Iris pigment epithelial cell (primary cell): ENCODE measurements around the gene RPS6KA2.

ENCODE experiments used
- DNase-seq: peaks from one replicate; pipeline ENCODE4 v3.0.0-alpha.2; 2011; ENCODE audit warnings: low read depth

RPS6KA2 gene

GRCh38 chr6:166572370-166573261 lies 54.4 kb downstream of the RPS6KA2 start:
- peak; percentile 95 for DNase-seq

DNA sequence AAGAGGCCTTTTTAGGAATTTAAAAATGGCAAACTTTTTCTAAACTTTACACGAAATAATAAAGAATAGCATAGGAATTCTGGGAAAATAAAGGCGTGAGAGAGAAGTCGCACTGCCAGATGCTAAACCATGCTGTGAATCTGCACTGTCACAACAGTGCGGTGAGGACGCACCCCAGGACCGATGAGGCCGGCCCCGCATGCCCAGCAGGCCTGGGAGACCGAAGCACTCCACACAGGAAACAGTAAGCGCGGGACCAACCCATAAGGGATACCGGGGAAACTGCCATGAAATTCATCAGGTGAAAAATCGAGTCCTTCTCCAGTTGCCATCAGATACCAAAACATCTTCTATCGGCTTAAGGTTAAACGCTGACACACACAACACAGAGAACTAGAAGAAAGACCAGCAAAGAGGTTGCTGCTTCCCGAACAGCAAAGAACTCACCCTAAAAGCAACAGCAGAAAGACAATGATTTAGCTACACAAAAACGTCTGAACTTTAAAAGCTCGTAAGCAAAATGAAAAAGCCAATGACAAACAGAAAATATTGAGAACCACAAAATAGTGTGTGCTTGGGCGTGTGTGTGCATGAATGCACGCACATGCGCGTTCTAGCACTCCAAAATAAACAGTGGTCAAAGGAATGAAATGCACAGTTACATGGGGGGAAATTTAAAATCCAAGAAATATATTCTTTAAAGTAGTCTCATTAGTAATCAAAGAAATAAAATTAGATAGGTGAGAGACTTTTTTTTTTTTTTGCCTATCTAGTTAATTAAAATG lies 55.9 kb downstream of the RPS6KA2 start:
- no peak for DNase-seq

- DNase-seq = no peak
Measured at GRCh38 chr6:166569206-166569605, 57.8 kb downstream of the RPS6KA2 start.

- no peak for DNase-seq
Measured at GRCh38 chr6:166567813-166568212, 59.2 kb downstream of the RPS6KA2 start.

GRCh38 chr6:166567107-166567506 lies 59.9 kb downstream of the RPS6KA2 start:
- DNase-seq = peak; percentile 99

GRCh38 chr6:166566026-166567011 lies 60.7 kb downstream of the RPS6KA2 start:
- no peak for DNase-seq

DNA sequence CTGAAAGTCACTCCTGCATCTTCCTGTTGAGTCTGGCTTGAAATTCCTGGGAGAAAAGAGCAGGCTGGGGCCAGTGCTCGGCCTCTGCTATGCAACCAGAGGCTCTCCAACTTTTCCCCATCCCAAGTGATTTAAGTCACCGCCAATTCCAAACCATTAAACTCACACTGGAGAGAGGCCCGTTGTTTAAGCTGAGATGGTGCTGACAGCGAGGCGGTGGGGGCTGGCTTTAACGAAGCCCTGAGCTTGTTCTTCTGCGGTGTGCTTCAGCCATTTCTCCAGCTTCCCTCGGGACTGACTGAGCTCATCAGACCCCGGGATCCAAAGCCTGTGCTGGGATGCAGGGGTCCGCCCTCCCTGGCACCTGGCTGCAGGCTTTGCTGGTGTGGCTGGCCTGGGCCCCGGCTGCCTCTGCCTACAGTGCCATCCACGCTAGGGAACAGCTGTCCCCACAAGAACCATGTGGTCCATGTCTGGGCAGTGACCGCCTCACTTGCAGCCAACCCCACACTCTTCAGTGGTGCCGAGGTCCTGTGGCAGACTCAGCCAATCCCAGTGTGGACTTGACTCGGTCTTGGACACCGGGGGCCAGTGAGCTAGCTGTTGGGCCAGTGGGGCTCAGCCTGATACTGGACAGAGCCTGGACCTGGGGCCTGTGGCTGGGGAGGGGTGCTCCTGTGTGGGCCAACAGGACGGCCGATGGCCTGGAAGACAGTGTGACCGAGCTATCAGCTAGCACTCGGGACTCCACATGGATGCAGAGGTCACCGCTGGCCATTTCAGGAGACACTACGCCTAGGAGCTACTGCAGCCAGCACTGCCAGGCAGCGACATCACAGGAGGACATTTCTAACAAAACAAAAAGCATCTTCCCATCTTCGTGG lies 61.7 kb downstream of the RPS6KA2 start:
- DNase-seq = no peak

DNA sequence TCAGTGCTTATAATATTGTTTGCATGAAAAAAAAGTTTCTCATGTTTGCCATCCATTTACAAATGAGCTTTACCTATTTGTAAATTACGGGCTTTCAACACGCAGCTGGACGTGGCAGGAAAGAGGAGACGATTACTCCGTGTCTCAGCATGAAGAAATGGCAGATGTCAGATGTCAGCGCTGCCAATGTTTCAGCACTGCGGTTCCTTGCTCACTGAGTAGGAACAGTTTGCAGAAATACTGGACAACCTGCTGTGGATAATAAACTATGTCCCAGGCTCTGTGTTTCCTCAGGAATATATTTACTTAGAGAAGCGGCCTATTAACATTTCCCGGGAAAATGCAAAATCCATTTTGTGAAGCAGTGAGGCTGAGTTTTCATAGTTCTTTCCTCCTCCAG lies 63.2 kb downstream of the RPS6KA2 start:
- no peak for DNase-seq

DNA sequence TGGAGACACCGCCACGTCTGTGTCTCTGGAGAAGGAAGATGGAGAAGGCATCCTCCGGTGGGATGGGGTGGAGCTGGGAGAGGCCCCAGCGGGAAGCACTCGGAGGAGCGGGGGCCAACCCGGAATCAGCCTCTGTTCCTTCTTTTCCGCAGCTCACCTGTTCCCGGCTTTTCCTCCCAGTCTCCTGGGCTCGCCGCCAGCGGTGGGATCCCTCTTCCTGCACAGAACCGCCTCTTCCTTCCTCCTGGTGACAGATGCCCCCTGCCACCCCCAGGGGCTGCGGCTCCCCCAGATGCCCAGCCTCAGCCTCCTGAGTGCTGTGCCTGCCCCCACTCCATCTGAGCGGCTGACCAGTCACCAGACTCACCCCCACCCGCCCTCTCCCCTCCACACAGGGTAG lies 63.9 kb downstream of the RPS6KA2 start:
- DNase-seq = no peak

GRCh38 chr6:166562726-166563125 lies 64.3 kb downstream of the RPS6KA2 start:
- DNase-seq = no peak

- DNase-seq = peak; percentile 65
Measured at GRCh38 chr6:166561771-166562359, 65.2 kb downstream of the RPS6KA2 start.

DNA sequence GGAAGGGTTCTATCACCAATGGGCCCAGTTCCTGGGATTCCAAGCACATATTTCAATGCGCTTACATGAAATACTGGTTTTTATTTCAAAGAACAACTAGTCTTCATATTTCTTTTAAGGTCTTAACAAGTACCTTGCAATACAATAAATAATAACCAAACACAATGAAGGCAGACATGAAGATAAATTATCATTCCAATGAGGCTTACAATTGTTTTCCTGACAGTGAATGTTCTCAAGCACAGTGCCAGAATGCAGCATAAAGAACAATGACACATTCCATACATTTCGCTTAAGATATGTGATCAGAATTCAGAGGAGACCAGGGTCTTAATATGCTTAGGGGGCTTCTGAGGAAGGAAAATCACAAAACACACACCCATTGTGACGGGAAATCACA lies 66.8 kb downstream of the RPS6KA2 start:
- DNase-seq = no peak

GRCh38 chr6:166559662-166560061 lies 67.4 kb downstream of the RPS6KA2 start:
- no peak for DNase-seq

DNA sequence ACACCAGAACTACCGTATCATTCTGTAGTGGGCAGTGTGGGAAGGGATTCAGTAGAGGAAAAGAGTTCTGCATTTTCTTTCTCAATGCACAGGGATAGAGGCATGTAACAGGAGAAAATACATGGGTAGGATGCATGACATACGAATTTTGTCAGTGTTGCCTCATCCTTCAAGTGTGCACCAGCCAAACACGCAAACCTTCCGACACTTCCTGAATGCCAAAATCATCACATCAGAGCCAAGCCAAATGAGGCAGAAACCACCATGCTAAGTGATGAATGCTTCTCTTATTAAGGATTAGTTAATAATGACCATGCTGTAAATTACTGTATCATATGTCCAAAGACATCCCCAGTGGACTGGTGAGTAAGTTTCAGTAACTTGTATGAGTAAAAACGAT lies 67.8 kb downstream of the RPS6KA2 start:
- peak; percentile 39 for DNase-seq

DNA sequence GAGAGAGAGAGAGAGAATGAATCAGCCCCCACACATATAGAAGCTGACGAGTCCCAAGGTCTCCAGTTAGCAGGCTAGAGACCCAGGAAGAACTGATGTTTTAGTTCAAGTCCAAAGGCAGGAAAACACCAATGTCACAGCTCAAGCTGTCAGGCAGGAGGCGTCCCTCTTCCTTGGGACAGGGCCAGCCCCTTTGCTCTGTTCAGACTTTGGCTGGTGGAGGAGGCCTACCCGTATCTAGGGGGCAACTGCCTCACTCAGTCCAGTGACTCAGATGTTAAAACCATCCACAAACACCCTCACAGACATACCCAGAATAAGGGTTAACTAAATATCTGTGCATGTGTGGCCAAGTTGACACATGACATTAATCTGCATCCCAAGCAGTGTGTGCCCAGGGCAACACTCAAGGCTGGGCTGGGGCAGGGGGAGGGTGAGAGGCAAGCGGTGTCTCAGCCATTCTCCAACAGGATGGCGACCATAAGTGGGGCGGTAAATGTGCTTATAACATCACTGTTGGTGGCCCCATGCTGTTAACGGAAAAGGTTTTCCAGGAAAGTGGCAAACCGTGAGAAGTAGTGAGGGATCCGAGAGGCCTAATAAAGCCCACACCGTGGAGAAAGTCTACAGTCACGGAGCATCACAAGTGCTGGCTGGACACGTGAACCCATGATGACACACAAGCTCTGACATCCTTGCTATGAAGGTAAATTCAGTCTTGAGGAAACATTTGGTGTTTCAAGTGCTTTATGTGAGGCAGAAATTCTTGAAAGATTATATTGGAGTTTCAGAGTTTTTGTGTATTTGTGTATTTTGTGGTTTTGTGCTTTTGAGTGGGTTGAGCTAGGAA lies 68.7 kb downstream of the RPS6KA2 start:
- no peak for DNase-seq

DNA sequence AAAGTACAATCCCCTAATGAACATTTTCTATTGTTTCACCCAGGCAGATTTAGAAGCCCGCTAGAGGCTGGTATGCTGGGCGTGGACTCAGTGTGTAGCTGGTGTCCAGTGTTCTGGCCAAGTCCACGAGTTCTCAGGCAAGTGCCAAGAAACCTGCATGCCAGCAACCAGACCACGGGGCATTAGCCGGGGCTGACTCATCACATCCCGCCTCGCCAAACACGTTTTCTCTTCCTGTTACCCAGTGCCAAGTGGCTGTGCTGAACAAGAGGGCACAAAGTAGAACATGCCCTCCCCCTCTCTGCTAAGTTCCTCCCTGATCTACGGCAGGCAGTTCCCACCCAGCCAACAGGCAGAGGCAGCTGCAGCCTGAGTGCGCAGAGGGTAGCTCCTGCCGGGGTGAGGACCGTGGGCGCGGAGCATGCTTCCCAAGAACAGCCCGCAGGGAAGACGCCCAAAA lies 70.2 kb downstream of the RPS6KA2 start:
- peak; percentile 85 for DNase-seq

DNA sequence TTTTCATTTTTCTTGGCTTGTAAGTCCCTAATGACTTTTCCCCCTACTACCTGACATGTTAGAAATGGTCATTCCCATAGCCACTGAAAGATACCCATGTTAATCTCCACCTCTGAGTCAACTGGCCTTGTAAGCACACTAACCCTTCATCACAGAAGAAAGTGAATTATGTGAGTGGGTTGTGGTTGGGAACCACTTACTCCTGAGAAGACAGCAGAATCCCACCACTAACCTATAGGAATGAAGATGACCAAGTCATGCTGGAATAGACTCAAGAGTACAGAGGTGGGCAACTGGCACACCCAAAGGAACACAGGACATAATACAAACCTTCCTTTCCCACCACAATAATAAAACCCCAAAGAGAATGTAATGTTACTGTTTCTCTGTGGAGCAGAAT lies 70.7 kb downstream of the RPS6KA2 start:
- peak; percentile 38 for DNase-seq

GRCh38 chr6:166555086-166555485 lies 72.0 kb downstream of the RPS6KA2 start:
- DNase-seq = no peak

GRCh38 chr6:166554316-166554715 lies 72.7 kb downstream of the RPS6KA2 start:
- DNase-seq = no peak
